ENCODE results near the gene PTPRN. TPM values are rescaled to one million over a fixed set of nuclear protein-coding genes. Genes with fewer than 3 reads are reported as not detected.

Gene PTPRN
- total and polyA plus RNA-seq, 5 donors, result 0.25 to 0.41 TPM; not detected in 3

DNA sequence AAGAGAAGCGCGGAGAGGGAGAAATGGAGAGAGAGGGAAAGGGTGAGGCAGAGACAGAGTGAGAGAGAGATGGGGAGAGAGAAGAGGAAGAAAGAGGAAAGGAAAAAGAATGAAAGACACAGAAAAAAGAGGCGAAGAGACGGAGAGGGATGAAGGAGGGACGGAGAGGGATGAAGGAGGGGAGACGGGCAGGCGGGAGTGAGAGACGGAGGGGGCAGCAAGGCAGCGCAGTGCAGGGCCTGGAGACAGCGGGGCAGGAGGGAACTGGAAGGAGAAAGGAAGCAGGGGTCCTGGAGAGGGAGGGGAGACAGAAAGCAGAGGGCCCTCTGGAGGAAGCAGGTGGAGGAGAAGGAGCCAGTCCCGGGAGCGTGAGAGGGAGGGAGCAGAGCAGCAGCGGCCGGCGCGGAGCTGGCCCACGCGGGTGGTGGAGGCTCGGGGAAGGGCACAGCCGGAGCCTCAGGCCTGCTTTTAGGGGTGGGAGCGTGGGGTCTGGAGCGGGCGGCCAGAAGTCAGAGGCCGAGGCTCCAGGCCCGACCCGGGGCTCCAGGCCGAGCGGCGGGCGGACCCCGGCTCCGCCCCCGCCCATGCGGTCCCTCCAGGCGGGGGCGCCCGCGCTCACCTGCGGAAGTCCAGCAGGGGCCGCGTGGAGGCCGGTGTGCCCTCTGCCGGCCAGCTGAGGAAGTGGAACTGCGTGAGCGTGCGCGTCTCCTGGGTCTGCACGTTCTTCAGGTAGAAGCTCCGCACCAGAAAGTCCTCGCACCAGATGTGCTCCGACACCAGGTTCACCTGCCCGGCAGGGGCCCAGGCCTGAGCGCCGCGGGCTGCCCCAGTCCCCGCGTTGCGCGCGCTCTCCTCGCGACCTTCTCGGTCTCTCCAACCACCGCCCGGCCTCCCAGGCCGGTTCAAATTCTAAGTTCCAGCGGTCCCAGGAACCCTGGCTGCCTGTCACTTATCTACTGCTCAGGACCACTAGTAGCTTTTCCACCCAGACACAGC lies 14.5 kb downstream of the PTPRN start:
- Histone ChIP-seq H3K27ac (ENCODE audit: low read length) (peak overlapping the region; percentile 26), H3K4me1 (ENCODE audit: control insufficient read depth, insufficient read depth, low read length) (peaks cover 2% of the 10 kb centered on the region), H3K4me3 (ENCODE audit: low read length) (peak overlapping the region; percentile 63), H3K9me3 (ENCODE audit: control insufficient read depth, low read length) (no peaks in the 10 kb centered on the region), H3K27me3 (ENCODE audit: control insufficient read depth, insufficient read depth) (no peaks in the 10 kb centered on the region)
- ATAC-seq, result peak; percentile 89 to 90
- intact Hi-C loops (cut with DNase I), result loop anchor here (2.0 to 10.0 kb wide), 5 partner anchors 50 to 134 kb away; partner anchors contain the start of genes NHEJ1 (in 3 of the 4), GLB1L (in 1 of the 4) and STK16 (in 1 of the 4)
- DNase-seq, result peak; percentile 86 to 95 (median 95)
- WGBS, result 5% methylated on average over 67 of the region's 67 CpGs

DNA sequence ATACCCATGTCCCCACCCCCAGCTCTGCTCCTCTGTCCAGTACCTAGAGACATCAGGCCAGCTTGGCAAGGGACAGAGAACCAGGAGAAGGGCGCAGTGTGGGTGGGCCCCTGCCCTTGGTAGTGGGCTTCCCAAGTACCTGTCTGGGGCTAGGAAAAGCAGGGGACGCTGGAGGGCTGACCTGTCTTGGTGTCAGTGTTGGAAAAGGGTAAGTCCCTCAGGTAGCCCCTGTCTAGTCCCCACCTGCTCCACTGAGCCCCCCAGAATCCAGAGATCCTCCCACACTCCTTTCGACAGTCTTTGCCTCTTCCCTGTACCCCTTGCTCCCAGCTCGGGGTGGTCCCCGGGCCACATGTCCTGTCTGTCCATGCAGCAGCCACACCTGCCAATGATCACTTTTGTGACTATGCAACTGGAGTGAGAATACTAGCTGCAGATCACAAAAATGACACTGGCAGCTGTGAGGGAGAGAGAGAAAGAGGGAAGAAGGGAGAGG lies 15.4 kb downstream of the PTPRN start:
- intact Hi-C loops (cut with DNase I), result loop anchor here in 3 of 4 donors (2.0 to 10.0 kb wide), 4 partner anchors 49 to 133 kb away; partner anchors contain the start of genes NHEJ1 (in 2 of the 3), GLB1L (in 1 of the 3) and STK16 (in 1 of the 3)
- no peaks in the 10 kb centered on the region for H3K27me3 ChIP-seq (ENCODE audit: control insufficient read depth, insufficient read depth)
- no peaks in the 10 kb centered on the region for H3K9me3 ChIP-seq (ENCODE audit: control insufficient read depth, low read length)
- H3K4me3 ChIP-seq (ENCODE audit: low read length), result no peak overlapping the region
- H3K4me1 ChIP-seq (ENCODE audit: control insufficient read depth, insufficient read depth, low read length), result peaks cover under 1% of the 10 kb centered on the region
- WGBS, result 85% methylated on average over 5 of the region's 5 CpGs
- no peak overlapping the region for H3K27ac ChIP-seq (ENCODE audit: low read length)
- ATAC-seq (no peak), DNase-seq (peak in 2 of 3 donors; percentile 11 to 39)

DNA sequence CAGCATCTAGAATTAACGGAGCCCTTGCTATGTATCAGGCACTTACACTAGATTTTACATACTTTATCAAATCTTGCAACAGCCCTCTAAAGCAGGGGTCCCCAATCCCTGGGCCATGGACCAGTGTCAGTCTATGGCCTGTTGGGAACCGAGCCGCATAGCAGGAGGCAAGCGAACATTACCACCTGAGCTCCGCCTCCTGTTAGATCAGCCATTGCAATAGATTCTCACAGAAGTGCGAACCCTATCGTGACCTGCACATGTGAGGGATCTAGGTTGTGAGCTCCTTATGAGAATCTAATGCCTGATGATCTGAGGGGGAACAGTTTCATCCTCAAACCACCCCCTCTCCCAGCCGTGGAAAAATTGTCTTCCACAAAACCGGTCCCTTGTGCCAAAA lies 16.6 kb downstream of the PTPRN start:
- no peaks in the 10 kb centered on the region for H3K4me1 ChIP-seq (ENCODE audit: control insufficient read depth, insufficient read depth, low read length)
- no peak overlapping the region for H3K27ac ChIP-seq (ENCODE audit: low read length)
- DNase-seq (peak in 1 of 3 donors; percentile 1), ATAC-seq (no peak)
- no peaks in the 10 kb centered on the region for H3K27me3 ChIP-seq (ENCODE audit: control insufficient read depth, insufficient read depth)
- no peak overlapping the region for H3K4me3 ChIP-seq (ENCODE audit: low read length)
- WGBS, result 90% methylated on average over 9 of the region's 9 CpGs
- H3K9me3 ChIP-seq (ENCODE audit: control insufficient read depth, low read length), result no peaks in the 10 kb centered on the region
- intact Hi-C loops (cut with DNase I), result loop anchor here in 3 of 4 donors (5.0 to 10.0 kb wide), 3 partner anchors 48 to 128 kb away; partner anchors contain the start of genes GLB1L (in 1 of the 3), NHEJ1 (in 1 of the 3) and STK16 (in 1 of the 3)

DNA sequence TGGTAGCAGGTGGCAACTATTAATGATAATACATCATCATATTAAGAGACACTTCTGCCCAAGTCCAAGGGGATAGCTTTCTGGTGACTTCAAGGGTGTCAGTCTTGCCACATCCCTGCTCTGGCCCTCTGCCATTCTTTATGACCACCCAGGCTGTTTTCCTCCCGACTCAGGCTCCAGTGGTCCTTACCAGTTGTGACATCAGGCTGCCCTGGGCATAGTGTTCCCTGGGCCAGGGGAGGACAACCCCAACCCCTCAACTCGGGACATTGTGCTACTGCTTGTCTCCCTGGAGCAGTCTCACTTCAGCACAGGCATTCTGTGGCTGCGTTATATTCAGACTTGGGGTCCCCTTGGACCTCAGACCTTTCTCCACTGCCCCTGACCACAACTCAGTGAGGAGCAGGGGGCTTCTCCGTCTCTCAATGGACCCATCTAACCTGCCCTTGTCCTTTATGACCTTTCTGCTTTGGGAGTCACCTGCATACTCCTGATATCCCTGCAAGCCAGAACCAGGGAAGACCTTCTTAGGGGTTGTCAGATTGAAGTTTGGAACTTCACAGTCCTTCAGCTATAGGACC lies 17.2 kb downstream of the PTPRN start:
- Histone ChIP-seq H3K4me3 (ENCODE audit: low read length) (no peak overlapping the region), H3K27me3 (ENCODE audit: control insufficient read depth, insufficient read depth) (no peaks in the 10 kb centered on the region), H3K9me3 (ENCODE audit: control insufficient read depth, low read length) (no peaks in the 10 kb centered on the region), H3K27ac (ENCODE audit: low read length) (no peak overlapping the region), H3K4me1 (ENCODE audit: control insufficient read depth, insufficient read depth, low read length) (no peaks in the 10 kb centered on the region)
- DNase-seq (peak in 1 of 3 donors; percentile 13), ATAC-seq (no peak)
- 70% methylated on average over 4 of the region's 4 CpGs for WGBS
- intact Hi-C loops (cut with DNase I), result loop anchor here in 3 of 4 donors (5.0 to 10.0 kb wide), 3 partner anchors 47 to 127 kb away; partner anchors contain the start of genes GLB1L (in 1 of the 3), NHEJ1 (in 1 of the 3) and STK16 (in 1 of the 3)

DNA sequence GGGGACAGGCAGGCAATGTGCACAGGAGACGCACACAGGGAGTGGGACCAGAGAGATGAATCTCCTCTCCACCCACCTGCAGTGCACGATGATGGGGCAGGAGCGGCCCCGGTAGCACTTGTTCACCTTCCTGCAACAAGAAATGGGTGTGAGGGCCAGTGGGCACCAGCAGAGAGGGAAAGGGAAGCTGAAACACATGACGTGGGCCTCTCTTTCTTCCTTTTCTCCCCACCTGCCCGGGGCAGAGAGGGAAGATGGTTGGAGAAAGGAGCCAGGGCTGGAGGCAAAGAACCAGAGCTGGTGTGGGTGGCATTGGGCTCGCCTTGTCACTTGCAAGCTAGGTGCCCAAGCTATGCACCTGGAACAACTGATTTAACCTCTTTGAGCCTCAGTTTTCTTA lies 17.8 kb downstream of the PTPRN start:
- 77% methylated on average over 7 of the region's 7 CpGs for WGBS
- Histone ChIP-seq H3K27ac (ENCODE audit: low read length) (no peak overlapping the region), H3K27me3 (ENCODE audit: control insufficient read depth, insufficient read depth) (no peaks in the 10 kb centered on the region), H3K9me3 (ENCODE audit: control insufficient read depth, low read length) (no peaks in the 10 kb centered on the region), H3K4me3 (ENCODE audit: low read length) (no peak overlapping the region), H3K4me1 (ENCODE audit: control insufficient read depth, insufficient read depth, low read length) (no peaks in the 10 kb centered on the region)
- ATAC-seq (no peak), DNase-seq (no peak)
- intact Hi-C loops (cut with DNase I), result loop anchor here in 3 of 4 donors (5.0 to 10.0 kb wide), 3 partner anchors 47 to 127 kb away; partner anchors contain the start of genes GLB1L (in 1 of the 3), NHEJ1 (in 1 of the 3) and STK16 (in 1 of the 3)

DNA sequence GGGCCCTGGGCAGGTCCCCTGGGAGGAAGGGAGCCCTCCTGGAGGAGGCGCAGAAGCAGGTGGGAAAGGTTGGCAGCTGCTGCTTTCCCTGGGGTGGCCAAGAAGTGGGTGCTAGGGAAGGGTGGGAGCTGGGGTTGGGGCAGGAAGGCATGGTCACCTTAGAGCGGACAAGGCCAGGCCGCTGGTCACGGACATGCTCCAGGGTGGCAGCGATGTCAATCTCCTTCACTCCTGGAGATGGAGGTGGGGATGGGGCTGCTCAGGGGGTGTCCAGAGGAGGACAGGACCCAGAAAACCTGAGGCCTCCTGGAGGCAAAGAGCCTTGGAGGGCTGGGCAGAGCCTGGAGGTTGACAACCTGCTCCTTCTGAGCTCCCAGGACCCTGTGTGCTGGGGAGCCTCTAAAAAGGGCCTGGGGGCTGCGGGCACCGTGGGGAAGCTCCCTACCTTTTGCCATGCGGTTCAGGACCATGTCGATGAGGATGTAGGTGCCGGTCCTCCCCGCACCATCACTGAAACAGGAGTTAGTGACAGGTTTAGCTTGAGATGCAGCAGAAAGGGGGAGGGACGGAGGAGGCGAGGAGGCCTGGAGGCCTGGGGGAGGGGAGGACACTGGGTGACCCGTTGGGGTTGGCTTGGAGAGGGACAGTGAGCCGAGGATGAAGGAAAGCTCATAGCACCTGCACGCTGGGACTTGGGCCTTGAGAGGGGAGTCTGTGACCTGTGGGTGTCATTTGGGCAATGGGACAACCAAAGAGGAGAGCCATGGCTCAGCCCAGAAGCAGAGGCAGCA lies 18.6 kb downstream of the PTPRN start:
- Histone ChIP-seq H3K27me3 (ENCODE audit: control insufficient read depth, insufficient read depth) (no peaks in the 10 kb centered on the region), H3K9me3 (ENCODE audit: control insufficient read depth, low read length) (no peaks in the 10 kb centered on the region), H3K27ac (ENCODE audit: low read length) (no peak overlapping the region), H3K4me3 (ENCODE audit: low read length) (no peak overlapping the region), H3K4me1 (ENCODE audit: control insufficient read depth, insufficient read depth, low read length) (no peaks in the 10 kb centered on the region)
- no peak for DNase-seq
- ATAC-seq, result no peak
- intact Hi-C loops (cut with DNase I), result loop anchor here in 3 of 4 donors (5.0 to 10.0 kb wide), 3 partner anchors 46 to 126 kb away; partner anchors contain the start of genes GLB1L (in 1 of the 3), NHEJ1 (in 1 of the 3) and STK16 (in 1 of the 3)
- 84% methylated on average over 16 of the region's 16 CpGs for WGBS

DNA sequence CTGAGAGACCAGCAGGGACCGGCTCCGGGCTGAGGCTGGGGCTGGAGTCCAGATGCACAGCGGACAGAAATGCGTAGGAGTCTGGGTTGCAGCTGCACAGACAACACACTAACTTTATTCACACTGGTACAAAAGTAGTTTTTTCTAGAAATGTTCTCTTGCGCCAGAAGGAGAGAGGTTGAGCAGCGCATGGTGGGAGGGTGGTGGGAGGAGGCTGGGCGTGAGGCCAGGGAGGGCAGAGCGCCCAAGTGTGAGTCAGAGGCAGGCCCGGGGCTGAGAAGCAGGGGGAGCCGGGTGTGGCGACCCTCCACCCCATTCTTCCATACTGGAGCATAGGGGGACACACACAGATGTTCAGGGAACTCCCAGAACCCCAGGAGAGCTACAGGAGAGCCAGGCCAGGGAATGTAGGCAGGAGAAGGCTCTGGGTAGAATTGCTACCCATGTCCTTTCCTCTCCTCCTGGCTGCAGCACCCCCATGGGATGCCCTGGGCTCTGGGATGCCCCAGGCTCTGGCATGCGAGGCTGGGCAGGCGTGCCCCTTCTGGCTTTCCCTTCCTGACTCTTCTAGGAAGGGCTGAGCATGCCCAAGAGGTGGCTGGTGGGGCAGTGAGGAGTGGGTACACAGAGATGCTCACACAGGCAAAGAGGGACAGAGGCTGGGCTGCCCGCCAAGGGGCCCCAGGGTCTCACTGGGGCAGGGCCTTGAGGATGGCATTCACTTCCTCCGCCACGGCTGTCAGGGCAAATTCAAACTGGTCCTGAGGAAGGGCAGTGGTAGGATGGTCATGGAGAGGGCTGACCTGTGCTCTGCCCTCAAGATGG lies 19.5 kb downstream of the PTPRN start:
- 36% methylated on average over 16 of the region's 16 CpGs for WGBS
- Histone ChIP-seq H3K27me3 (ENCODE audit: control insufficient read depth, insufficient read depth) (no peaks in the 10 kb centered on the region), H3K4me3 (ENCODE audit: low read length) (no peak overlapping the region), H3K27ac (ENCODE audit: low read length) (peak overlapping the region; percentile 20), H3K4me1 (ENCODE audit: control insufficient read depth, insufficient read depth, low read length) (no peaks in the 10 kb centered on the region), H3K9me3 (ENCODE audit: control insufficient read depth, low read length) (no peaks in the 10 kb centered on the region)
- intact Hi-C loops (cut with DNase I), result loop anchor here in 3 of 4 donors (5.0 to 10.0 kb wide), 3 partner anchors 45 to 125 kb away; partner anchors contain the start of genes GLB1L (in 1 of the 3), NHEJ1 (in 1 of the 3) and STK16 (in 1 of the 3)
- DNase-seq, result peak; percentile 83 to 93 (median 92)
- peak; percentile 72 to 76 for ATAC-seq

DNA sequence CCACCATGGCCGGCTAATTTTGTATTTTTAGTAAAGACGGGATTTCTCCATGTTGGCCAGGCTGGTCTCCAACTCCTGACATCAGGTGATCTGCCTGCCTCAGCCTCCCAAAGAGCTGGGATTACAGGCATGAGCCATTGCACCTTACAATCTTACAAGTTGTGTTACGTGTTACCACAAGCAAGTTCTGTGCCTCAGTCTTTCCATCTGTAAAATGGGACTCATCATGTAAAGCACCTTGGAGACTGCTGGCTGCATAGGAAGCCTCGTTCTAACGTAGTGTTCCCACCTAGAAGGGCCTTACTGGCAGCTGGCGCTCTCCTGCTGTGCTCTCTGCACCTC lies 20.0 kb downstream of the PTPRN start:
- intact Hi-C loops (cut with DNase I), result no loop called here
- 56% methylated on average over 6 of the region's 6 CpGs for WGBS
- H3K4me1 ChIP-seq (ENCODE audit: control insufficient read depth, insufficient read depth, low read length), result no peaks in the 10 kb centered on the region

DNA sequence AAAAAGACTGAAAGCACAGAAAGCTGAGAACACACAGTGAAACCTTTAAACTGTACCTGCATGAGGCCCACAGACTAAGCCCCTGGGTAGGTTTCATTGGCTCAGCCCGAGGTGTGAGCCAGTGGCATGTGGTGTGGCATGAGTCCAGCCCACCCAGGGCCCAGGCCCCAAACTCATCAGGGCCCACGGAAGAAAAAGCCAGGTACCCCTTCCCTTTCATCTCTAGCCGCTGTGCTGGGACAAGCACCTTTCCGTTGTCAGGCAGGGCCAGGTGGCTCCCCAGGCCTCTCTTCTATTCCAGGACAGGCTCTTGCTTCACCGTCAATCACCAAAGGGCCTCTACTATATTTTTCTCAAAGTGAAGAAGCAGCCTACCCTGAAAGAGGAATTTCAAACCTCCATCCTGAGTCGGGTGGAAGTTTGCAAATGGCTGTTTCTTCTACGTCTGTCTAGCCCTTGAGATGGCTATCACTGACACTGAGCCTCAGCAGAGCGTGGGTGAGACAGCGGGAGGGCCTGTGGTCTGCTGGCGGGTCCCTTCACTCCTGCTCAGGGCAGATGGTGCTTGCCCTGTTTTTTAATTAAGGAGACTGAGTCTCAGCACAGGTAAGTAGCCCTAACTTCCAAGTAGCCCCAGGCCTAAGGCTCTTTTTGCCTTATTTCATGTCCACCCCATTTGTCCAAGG lies 21.5 kb downstream of the PTPRN start:
- H3K27ac ChIP-seq (ENCODE audit: low read length), result no peak overlapping the region
- no peaks in the 10 kb centered on the region for H3K4me1 ChIP-seq (ENCODE audit: control insufficient read depth, insufficient read depth, low read length)
- intact Hi-C loops (cut with DNase I), result no loop called here
- no peak for ATAC-seq
- no peak overlapping the region for H3K4me3 ChIP-seq (ENCODE audit: low read length)
- 77% methylated on average over 10 of the region's 10 CpGs for WGBS
- no peak for DNase-seq
- H3K27me3 ChIP-seq (ENCODE audit: control insufficient read depth, insufficient read depth), result no peaks in the 10 kb centered on the region
- no peaks in the 10 kb centered on the region for H3K9me3 ChIP-seq (ENCODE audit: control insufficient read depth, low read length)

More for the DNA sequence above, 20.0 kb downstream of the PTPRN start:
- DNase-seq, result peak in 1 of 3 donors; percentile 22
- peak overlapping the region; percentile 20 for H3K27ac ChIP-seq (ENCODE audit: low read length)
- H3K27me3 ChIP-seq (ENCODE audit: control insufficient read depth, insufficient read depth), result no peaks in the 10 kb centered on the region
- no peaks in the 10 kb centered on the region for H3K9me3 ChIP-seq (ENCODE audit: control insufficient read depth, low read length)
- ATAC-seq, result no peak
- no peak overlapping the region for H3K4me3 ChIP-seq (ENCODE audit: low read length)
